GM04504 (cell line): ENCODE data around the gene ANKLE1.
"Not testable (repeated sequence)": the region's sequence is repeated elsewhere in the genome, so short reads cannot be mapped to it uniquely, and the experiment has no call there.

ENCODE experiments used
- DNase-seq: peaks from one replicate; pipeline ENCODE4 v3.0.0-alpha.2; 2012; ENCODE audit warnings: low read depth

Gene ANKLE1

DNA sequence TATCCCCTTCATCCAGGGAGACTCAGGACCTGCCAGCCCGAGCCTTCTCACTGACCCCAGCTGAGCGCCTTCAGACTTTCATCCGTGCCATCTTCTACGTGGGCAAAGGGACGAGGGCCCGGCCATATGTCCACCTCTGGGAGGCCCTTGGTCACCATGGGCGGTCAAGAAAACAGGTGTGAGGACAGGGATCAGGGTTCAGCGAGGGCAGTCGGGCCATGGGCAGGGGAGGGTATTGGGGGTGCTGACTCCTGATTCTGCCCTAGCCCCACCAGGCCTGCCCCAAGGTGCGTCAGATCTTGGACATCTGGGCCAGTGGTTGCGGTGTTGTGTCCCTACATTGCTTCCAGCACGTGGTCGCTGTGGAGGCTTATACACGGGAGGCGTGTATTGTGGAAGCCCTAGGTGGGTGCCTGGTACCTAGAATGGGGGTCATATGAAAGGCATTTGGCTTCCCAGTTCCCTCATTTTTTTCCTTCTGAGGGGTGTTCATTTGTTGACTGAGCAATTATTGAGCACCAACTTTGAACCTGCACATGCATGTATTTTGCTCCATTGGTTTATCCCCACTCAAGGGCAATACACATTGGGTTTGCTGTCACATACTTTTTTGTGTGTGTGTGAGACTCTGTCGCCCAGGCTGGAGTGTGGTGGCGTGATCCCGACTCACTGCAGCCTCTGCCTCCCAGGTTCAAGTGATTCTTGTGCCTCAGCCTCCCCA, 3.9 kb downstream of the ANKLE1 start:
- DNase-seq: no peak

DNA sequence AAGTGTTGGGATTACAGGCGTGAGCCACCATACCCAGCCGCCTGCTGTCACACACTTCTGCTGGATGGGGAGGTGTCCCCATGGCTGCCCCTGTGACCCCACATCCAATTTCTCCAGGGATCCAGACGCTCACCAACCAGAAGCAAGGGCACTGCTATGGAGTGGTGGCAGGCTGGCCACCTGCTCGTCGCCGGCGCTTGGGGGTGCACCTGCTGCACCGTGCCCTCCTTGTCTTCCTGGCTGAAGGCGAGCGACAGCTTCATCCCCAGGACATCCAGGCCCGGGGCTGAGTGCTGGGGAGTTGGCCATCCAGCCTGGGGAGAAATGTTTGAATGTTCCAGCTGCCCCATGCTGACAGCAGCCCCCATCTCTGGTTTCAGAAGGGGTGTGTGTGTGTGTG, 4.6 kb downstream of the ANKLE1 start:
- DNase-seq: no peak

DNA sequence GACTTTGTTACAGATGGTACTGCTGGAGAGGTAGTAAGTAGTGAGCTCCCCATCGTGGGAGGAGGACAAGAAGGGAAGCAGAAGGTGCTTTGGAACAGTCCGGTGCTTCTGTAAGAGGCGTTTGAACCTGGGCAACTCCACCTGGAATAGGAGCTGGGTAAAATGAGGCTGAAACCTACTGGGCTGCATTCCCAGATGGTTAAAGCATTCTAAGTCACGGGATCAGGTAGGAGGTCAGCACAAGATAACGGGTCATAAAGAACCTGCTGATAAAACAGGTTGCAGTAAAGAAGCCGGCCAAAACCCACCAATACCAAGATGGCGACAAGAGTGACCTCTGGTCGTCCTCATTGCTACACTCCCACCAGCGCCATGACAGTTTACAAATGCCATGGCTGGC, 5.1 kb downstream of the ANKLE1 start:
- DNase-seq: no peak

DNA sequence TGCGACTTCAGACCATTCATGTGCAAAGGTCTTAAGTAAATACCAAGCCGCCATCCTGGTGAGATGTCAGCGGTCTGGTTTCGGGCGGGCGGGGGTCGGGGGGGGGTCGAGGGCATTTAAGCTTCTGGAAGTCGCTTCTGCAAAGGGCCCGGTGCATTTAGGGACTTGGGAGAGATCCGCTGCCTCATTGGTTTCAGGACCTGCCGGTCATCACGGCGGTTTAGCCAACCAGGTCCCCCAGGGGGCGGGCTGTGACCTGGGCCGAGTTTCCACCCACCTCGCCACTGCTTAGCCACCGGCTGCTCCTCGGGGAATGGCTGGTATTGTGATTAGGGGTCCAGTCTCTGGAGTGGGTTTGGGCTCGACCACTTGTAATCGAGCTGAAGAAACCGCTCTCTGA, 7.8 kb downstream of the ANKLE1 start:
- peak; percentile 55 for DNase-seq

DNA sequence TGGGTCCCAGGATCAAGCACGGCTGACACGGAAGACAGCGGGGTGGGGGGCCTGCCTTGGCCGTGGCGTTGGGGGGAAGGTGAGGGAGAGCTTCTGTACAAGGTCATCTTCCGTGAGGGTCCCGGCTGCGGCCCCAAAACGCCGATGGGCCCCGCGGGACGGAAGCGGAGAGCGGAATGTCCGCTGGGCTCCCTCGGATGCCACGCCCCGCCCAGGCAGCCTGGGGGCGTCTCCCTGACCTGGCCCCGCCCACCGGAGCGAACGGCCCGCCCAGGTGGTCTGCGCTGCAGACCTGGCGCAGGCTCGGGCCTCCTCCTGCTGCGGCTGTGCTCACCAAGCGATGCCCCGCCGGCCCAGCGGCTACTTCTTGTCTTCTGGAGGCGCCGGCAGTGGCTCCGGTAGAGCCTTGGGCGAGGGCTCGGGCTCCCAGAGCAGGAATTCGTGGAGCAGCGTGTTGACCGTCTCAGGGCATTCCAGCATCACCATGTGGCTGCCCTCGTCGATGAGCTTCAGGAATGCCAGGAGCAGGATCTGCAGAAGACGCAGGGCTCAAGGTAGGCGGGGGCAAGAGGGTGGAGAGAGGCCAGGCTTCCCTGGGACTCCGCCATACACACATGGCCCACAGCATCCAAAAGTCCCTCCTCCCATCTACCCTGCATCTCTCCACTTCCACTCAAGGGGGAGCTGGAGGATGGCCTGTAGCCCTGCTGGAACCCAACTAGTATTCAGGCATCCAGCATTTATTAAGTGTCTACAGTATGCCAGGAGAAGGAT, 10.8 kb downstream of the ANKLE1 start:
- DNase-seq: peak; percentile 85

DNA sequence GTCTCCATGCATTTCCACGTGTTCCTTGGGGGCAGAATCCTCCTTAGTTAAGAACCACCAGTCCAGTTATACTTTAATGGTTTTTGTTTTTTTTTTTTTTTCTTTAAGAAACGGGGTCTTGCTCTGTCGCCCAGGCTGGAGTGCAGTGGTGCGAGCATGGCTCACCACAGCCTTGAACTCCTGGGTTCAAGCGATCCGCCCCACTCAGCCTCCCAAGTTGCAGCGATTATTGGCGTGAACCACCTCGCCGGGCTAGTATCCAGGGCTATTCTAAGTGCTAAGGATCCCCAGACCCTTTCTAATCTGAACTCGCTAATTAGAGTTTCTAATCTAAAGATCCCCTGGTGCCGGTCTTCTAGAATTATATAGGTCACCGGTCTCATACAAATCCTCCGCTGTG, 11.9 kb downstream of the ANKLE1 start:
- DNase-seq: no peak

DNA sequence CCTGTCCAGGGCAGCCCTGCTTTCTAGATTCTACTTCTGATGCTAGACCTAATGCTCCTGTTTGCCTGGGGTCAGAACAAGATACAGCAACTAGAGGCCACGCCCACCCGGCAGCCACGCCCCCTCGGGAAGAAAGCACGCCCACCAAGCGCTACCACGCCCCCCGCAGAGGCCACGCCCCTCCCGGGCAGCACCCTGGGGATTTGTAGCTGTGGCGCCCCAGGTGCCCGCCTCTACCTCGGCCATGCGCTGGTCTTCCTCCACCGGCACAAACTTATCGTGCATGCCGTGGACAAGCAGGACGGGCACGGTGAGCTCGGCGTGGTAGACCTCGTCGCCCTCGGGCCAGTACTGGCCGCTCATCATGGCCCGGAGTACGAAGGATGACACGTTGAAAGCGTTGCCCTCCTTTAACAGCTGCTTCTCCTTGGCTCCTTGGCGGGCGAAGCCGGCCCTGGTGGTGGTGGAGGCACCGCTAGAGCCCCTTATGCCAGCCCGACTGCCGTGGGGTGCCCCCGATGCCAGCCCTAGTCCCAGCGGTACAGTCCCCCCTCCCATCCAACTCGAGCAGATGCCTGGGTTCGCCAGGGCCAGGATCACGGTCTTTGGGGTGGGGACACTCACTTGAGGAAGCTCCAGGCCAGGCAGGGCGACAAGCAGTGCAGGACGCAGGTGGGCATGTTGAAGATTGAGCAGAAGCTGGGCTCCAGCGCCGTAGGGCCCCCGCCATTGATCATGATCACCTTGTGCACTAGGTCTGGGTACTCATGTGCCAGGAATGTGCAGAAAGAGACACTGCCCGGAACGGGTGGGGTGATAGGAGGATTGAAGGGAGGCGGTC, 12.6 kb downstream of the ANKLE1 start:
- no peak for DNase-seq

DNA sequence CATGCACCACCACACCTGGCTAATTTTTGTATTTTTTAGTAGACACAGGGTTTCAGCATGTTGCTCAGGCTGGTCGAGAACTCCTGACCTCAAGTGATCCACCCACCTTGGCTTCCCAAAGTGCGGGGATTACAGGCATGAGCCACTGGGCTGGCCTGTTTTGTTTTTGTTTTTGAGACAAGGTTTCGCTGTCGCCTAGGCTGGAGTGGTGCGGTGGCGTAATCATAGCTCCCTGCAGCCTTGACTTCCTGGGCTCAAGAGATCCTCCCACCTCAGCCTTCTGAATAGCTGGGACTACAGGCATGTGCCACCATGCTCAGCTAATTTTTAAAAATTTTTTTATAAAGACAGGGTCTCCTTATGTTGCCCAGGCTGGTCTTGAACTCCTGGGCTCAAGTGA, 13.8 kb downstream of the ANKLE1 start:
- not testable (repeated sequence) for DNase-seq

DNA sequence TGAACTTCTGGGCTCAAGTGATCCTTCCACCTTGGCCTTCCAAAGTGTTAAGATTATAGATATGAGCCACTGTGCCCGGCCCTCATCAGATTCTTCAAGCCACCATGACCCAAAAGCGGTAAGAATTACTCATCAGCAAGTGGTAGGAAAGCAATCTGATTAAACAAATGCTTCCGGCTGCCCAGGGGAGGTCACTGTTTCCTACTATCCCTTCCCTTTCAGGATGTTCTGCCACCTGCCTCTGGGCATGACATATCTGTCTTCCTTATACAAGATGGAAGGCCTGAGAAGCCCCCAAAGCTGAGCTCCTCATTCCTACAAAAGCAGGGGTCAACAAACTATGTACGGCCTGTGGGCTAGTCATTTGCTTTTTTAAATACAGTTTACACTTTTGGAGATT, 14.6 kb downstream of the ANKLE1 start:
- no peak for DNase-seq

DNA sequence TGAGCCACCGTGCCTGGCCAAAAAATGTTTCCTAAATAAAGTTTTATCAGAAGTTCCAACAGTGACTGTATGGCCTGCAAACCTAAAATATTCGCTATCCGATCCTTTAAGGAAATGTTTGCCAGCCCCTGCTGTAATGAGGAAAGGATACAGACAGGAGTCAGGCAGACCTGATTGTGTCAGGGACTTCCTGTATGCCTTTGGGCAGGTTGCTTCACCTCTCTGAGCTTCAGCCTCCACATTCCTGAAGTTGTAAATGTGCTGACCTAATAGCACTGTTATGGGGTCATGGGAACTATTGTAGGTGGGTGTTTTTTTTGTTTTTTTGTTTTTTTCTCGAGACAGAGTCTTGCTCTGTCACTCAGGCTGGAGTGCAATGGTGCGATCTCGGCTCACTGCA, 15.3 kb downstream of the ANKLE1 start:
- DNase-seq: no peak

DNA sequence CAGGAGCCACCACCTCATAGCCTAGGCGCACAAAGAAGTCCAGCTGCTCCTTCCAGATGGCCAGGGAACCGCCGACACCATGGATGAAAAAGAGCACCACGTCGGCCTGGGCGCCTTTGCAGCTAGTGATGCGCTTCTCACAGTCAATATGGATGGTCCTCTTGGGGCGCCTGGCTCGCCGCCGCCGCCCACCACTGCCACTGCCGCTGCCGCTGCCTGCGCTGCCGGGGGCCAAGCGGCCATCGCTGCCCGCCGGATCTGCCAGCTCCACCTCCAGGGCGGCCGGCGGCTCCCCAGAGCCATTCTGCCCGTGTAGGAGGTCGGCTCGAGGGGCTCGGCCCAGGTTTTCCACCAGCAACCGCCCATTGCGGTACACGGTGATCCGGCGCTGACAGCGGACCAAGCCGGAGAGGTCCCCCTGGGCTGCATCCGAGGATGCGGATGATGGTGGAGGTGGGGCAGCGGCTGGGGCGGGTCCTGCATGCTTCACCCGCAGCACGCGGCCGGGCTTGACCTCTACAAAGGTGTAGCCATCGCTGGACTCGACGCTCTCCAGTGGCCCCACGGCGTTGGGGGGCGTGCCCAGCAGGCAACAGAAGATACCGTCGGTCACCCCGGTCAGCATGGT, 19.4 kb downstream of the ANKLE1 start:
- no peak for DNase-seq

DNA sequence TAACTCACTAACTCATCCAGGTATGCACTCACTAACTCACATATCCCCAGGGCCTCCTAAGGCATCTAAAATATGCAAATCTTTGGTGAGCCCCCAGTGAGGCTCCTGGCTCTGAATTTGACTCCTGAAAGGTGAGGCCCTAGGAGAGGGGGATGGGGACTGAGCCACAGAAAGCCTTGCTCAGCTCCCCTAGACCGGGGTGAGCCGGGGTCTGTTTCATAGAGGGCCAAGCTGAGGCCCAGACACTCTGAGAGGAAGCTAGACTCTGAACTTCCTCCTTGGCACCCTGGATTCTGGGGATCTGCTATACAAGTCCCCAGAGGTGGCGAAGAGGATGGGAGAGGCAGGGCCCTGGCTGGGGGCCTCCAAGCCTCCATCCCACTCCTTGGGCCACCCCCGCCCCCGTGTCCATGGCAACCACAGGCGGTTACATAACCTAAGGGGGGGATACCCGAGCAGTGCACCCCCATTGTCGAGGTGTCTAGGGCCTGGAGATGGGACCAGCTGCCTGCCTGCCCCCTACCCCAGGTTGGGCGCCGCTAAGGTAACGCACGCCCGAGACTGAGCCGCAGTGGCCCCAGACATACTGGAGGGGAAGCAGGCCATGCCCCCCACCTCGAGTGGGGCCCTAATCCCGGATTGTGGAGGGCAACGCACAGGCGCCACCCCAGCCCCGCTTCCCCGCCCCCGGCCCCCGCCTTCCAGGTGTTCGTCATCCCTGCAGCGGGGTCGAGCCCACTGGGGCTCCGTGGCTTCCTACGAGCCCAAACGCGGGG, 20.9 kb downstream of the ANKLE1 start:
- DNase-seq: no peak

DNA sequence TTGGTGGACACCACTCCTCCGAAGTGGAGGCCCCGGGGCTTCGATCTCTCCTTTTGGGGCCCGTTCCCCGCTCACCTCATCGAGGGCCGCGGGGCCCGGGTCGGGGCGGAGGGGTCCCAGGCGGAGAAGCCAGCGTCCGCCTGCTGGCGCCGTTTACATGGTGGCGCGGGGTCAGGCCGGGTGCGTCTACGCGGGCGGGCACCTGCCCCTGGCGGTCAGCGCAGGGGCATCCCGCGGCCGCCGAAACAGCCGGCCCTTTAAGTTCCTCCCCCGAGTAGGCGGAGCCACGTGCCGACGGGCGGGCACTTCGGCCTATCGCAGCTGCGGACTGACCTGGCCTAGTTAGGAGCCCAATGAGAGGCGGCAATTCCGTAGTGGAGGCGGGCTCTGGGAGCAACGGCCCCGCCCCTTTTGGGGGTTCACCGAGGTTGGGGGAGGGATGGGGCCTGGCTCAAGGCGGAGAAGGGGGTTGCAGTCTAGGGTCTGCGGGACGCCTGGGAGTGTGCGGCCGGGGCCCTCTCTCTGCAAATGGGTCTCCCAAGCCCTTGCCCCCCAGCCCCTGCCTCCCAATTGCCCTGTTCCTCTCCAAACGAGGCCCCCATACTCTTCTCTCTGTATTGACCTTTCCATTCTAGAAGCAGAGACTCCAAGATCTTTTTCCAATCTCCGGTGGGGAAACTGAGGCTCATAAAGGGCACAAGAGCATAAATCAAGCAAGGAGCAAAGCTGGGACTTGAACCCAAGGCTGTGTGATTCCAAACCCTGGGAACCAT, 21.7 kb downstream of the ANKLE1 start, which contains the start of gene ABHD8:
TSS of gene ABHD8 (minus strand) at position 259 of the 773 bp plus-strand sequence. CDS start 1,809 bp downstream, outside the sequence.
- DNase-seq: peak; percentile 88

DNA sequence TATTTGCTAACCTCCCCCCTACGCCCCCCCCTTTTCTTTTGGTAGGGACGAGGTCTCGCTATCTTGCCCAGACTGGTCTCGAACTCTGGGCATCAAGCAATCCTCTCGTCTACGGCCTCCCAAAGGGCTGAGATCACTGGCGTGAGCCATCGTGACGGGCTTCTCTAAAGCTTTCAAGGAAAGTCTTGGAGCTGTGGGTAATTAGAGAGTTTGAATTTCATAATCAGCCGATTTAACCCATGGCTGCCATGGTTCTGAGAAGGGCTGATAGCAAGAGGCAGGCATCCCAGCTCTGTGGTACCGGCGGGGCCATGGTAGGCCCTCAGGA, 22.2 kb downstream of the ANKLE1 start:
- no peak for DNase-seq

DNA sequence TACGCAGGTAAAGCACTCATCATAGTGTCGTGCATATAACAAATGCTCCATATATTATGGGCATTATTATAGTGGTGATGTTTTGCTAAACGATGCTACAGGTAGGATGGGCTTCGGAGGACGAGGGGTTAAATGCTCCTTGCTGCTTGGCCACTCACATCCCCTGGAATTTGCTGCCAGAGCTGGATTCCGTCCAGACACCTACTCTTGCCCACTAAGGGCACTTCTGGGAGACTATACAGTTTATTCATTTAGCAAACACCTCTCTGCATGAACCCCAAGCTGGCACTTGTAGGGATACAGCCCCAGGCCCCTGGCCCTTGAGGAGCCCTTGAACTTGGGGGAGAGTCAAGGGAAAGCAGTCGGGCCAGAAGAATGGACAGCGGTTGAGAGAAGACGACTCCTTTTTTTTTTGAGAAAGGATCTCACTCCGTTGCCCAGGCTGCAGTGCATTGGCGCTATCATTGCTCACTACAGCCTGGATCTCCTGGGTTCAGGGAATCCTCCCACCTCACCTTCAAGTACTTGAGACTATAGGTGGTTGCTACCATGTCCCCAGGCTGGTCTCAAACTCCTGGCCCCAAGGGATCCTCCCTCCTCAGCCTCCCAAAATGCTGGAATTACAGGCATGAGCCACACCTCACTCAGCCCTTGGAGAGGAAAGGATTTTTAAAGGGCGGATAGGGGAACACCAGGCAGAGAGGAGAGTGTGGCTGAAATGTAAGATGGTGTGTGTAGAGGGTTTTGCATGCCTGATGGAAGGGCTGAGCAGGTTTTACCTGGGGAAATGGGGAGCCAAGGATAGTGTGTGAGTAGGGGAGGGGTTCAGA, 22.9 kb downstream of the ANKLE1 start:
- DNase-seq: no peak

DNA sequence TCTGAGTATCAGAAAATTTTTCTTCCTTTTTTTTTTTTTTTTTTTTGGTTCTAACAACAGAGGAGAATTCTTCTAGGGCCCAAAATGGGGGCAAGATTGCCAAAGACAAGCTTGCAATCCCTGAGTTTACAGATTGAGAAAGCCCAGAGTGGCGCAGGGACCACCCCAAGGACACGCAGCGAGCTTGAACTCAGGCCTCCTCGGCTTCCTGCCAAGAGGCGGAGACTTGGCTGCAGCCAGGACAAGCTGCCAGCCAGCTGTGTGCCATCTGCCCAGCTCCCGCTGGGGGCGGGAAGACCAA, 23.5 kb downstream of the ANKLE1 start:
- no peak for DNase-seq

DNA sequence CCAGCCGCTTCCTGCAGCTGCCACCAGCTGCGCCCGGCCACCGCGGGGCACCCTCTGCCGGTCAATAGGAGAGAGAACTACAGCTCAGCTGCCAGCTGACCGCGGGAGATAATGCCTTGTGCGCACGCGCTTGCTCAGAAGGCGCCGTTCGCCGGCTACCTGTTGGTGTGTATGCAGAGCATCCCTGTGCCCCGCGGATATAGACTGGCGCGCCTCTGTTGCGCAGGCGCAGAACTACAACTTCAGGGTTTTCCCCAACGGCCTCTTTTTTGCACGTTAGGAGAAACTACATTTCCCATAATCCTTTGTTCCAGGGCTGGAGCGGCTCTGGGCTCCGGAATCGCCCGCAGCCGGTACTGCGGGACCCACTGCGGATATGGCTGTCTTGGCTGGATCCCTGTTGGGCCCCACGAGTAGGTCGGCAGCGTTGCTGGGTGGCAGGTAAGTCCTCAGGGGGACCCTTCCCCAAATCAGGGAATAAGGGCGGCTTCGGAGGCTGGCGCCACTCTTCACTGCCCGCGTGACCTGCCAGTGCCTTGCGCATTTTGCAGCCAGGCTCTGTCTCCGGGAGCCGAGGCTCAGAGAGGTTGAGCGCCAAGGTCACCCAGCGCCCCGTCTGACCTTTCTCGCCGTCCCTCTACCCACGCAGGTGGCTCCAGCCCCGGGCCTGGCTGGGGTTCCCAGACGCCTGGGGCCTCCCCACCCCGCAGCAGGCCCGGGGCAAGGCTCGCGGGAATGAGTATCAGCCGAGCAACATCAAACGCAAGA, 24.0 kb downstream of the ANKLE1 start, which contains the start of gene MRPL34:
TSS of gene MRPL34 (plus strand) at position 356 of the 768 bp plus-strand sequence. CDS start at position 377, 21 bp downstream.
- DNase-seq: peak; percentile 97

DNA sequence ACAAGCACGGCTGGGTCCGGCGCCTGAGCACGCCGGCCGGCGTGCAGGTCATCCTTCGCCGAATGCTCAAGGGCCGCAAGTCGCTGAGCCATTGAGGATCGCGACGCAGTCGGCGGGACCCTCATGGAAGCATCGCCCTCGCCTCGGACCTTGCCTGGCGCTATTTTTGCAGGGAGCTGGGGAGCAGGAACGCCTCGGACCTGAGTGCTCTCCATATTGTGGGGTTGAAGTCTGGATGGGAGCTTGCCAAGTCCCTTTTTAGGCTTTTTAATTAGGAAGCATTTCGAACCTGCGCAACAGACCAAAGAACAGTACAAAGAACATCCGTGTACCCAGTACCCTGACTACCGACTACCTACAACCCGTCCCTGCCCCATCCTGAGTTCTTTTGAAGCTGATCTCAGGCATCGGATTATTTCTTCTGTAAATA, 24.6 kb downstream of the ANKLE1 start:
- no peak for DNase-seq

DNA sequence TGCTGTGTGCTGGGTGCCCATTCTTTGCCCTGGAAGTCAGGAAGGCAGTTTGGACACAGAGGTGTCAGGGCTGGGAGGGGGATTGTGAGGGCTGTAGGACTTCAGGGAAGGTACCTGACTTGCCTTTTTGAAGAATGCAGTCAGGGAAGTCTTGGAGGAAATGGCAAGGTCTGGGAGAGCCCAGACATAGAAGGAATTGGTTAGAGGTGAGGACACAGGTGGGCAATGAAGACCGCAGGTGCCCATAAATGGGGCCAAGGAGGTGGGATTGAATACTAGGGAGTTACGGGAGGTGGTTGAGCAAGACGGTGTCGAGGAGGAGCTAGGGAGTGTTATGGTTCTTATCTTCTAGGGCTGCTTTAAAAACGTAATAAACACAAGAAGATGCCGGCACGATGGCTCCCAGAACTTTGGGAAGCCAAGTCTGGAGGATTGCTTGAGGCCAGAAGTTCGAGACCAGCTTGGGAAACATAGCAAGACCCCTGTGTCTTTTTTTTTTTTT, 26.2 kb downstream of the ANKLE1 start:
- no peak for DNase-seq
